Hippocampal formation (tissue), 2 donors: Measurements from ENCODE around the gene ZNF574.
"Not testable (repeated sequence)": the region's sequence is repeated elsewhere in the genome, so short reads cannot be mapped to it uniquely, and the experiment has no call there.

Experiments
- DNase-seq, 2 donors: peaks; one replicate each; lab custom pipeline; 2025; lab: John Stamatoyannopoulos, UW

Gene ZNF574

DNA sequence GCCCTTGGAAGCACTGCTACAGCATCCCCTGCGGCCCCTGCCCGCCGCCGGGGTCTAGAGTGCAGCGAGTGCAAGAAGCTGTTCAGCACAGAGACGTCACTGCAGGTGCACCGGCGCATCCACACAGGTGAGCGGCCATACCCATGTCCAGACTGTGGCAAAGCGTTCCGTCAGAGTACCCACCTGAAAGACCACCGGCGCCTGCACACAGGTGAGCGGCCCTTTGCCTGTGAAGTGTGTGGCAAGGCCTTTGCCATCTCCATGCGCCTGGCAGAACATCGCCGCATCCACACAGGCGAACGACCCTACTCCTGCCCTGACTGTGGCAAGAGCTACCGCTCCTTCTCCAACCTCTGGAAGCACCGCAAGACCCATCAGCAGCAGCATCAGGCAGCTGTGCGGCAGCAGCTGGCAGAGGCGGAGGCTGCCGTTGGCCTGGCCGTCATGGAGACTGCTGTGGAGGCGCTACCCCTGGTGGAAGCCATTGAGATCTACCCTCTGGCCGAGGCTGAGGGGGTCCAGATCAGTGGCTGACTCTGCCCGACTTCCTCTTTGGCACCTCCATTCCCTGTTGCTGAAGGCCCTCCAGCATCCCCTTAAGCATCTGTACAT, 4.9 kb downstream of the ZNF574 start:
- DNase-seq = no peak

DNA sequence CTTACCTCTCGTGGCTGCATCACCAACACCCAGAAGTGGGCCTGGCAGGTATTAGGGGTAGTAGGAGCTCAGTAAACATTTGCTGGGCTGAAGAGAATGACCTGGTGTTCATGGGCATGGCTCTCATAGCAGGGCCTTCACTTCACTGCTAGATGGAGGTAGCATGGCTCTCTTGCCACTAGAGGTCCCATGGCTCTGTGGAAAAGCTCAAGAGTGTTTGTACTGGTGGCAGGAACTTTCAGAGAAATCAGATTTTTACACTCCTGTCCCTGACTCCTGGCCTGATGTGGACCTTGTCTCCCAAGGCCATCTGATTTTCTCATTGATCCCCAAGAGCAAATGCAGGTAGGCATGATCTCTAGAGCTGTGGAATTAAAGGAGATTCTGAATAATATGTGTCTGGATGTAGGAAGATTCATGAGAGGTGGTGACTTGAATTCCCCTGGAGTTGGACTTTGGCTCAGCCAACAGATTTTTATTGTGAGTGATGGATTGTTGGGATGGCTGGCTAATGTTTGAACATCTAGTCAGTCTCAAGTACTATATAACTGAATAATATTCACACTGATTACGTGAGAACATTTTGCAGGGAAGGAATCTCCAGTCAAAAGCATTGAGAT, 5.7 kb downstream of the ZNF574 start:
- no peak for DNase-seq

DNA sequence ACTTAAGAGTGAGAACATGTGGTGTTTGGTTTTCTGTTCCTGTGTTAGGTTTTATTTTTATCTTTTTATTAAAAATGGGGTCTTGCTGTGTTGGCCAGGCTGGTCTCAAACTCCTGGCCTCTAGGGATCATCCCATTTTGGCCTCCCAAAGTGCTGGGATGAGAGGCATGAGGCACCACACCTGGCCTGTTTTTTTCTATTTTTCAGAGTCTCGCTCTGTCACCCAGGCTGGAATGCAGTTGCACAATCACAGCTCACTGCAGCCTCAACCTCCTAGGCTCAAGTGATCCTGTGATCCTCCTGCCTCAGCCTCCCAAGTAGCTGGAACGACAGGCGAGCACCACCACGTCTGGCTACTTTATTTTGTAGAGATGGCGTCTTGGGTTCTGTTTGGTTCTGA, 7.6 kb downstream of the ZNF574 start:
- no peak for DNase-seq

DNA sequence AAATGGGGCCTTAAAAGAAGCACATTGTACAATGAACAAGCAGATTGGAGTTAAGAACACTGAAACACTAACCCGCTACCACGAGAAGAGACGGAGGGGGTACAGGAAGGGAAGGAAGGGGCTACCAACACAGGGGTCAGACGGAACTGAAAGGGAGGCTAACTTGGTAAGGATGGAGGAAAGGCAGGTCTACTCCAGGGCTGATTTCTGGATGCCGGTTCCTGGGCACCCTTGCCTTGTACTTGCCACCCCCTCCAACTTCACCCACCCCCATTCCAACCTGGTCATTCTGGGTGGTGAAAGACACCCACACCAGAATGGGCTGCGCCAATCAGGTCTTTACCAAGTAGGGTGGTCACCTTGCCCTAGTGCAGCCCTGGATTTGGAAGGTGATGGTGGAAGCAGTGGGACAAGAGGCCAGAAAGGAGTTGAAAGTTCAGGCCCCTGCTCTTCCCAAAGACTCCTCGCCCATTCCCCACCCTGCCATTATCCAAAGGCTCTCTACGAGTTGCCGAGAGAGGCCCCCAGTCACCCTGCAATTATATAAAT, 10.3 kb downstream of the ZNF574 start:
- DNase-seq = no peak

DNA sequence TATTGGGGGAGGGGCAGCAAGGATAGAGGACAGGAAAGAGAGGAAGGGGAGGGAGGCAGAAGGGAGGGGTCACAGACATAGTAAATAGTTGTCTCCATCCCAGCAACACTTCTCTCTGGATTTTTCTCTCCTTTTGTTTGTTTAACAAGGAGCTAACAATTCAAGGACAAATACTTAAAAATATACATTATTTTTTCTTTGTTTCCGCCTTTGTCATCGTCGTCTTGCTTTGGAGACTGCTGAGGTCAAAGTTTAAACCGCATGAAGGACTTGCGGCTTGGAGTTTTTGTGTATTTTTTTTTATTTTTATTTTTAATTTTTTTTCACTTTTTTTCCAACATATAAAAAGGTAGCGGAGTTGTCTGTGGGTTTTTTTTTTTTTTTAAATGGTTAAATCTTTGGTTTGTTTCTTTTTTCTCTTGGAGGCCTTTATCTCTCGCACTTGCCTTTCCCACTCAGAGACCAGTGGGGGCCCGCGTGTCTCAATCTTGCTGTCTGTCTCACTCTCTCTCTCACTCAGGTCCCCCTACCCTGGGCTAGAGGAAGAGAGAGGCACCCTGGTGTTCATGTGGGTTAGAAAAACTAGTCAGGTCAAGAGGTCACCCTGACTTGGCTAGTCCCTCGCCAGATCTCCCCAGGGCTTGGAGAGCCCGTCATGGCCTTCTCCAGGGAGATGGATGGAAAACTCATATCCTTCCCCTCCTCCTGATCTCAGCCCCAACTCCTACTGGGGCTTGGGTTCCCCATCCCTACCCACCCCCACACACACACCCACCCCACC, 11.0 kb downstream of the ZNF574 start:
- DNase-seq = no peak

DNA sequence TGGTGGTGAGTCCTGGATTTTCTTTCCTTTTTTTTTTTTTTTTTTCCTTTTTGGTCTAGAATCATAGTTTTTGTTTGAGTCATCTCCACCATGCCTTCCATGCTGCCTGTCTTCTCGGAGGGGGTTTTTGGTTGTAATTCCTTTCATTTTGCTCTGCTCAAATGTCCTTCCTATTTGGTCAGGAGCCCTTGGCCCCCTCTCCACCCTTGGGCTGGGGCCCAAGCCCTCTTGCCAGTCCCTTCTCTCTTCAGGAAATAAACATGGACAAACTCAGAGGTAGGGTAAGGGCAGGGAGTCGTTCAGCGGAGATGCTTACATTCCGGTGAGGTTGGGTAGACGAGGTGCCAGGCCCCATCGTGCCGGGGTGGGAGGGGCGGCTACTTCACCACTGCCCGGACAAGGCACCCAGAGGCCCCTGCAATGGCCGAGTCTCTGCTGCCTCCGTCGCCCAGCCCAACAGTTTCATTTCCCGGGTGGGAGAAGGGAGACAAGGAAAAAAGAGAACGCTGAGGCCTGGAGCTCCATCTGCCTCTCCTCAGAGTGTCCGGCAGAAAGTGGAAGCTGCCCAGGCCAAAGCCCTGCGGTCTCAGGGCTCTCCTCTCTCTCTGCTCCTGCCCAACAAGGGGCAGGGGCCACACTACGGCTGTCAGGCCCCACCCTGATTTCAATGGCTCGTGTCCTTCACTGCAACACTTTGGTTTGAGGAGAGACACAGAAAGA, 12.7 kb downstream of the ZNF574 start:
- no peak for DNase-seq

DNA sequence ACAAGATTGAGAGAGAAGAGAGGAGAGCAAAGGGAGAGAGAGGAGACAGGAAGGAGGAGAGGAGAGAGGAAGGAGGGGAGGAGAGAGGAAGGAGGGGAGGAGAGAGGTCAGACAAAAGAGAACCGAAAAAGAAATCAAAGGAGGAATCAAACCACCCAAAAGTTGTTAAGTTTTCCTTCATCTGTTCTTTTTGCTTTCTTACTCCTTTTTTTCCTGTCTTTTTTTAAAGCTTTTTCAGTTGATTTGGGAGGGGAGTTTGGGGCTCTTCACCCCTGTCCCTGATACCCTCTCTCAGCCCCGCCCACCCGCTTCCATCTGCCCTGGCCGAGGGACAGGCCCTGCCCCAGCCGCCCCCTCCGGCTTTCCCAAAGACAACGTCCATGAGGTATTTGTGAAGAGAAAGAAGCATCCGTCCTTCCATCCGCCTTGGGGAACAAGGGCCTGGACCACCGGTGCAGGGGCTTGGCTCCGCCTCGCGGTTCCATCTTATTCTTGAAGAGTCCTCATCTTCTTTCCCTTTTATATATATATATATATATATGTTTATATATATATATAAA, 13.3 kb downstream of the ZNF574 start:
- DNase-seq = no peak

DNA sequence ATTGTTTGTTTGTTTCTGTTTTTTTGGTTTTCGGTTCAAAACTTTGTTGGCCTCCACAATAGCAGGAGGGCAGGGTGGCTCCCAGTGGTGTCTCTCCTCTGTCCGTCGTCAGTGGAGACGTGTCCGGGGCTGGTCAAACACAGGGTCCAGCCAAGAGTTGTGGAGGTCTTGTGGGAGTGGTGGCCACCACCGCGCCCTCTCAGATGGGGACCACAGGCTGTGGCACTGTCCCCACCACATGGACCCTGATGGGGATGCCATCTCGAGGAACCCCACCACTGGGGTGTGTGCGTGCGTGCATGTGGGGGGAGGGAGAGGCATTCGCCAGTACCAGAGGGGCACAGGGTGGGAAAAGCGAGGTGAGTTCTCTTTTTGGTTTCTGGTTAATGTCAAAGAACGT, 13.8 kb downstream of the ZNF574 start:
- no peak for DNase-seq

DNA sequence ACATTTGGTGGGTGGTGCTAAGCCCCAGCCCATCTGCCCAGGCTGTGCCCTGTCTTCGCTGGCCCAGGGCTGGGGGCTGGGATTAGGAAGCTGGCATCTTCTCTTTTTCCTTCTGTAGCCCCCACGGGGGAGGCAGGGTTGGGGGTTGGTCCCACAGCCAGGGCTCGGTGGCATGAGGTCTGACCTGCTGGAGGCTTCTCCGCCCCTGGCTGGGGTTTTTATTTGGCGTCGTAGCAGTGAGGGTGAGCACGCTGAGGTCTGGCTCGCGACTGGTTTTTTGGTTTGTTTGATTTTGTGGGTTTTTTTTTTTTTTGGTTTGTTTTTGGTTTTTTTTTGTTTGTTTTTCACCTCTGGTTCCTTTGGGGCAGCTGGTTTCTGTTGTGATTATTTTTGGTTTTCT, 14.7 kb downstream of the ZNF574 start:
- no peak for DNase-seq

DNA sequence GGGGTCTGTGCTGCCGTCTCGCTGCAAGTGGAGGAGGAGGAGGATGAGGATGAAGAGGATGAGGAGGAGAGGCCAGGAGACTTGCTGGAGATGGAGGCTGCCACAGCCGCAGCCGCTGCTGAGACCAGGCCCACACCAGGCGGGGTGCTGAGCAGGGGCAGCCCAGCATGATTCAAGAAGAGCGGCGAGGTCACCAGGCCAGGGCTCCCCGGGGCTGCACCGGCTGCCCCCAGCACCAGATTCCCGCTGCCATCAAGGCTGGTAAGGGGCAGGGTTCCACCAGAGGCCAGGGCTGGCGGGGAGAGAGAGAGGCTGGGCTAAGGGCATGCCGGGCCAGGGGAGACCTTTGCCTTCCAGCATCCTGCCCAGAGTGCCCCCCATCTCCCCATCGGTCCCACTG, 15.3 kb downstream of the ZNF574 start:
- DNase-seq = no peak

DNA sequence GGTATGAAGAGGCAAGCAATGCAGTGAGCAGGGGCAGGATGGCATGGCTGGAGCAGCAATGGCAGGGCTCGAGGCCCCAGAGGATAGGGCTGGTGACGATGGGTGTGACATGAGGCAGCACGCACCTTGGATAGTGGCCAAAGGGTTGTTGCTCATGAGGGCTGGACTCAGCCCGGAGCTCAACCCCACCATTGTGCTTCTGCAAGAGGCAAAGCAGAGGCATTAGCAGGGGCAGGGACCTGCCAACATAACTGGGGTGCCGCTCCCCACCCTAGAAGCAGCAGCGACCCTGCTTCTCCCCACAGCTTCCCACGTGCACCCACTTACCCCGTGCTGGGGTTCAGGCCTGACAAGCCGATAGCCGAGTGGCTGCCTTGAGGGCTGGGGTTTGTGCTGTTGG, 15.8 kb downstream of the ZNF574 start:
- no peak for DNase-seq

DNA sequence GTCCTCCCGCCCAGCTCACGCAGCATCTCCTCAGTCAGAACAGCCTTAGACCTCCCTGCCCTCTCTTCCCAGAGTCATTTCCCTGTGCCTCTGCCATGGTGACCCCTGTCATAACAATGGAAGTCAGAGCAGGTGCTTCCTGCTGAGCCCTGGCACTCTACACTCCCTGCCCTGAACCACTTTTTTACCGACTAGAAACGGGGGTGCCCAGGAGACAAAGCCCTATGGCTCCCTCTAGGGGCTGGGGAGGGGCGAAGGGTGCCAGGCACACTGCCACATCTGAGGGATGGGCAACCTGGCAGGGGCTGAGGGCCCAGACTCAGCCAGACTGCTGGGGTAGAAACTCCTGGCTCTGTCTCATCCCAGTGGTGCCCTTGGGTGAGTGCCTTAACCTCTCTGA, 16.4 kb downstream of the ZNF574 start:
- no peak for DNase-seq

DNA sequence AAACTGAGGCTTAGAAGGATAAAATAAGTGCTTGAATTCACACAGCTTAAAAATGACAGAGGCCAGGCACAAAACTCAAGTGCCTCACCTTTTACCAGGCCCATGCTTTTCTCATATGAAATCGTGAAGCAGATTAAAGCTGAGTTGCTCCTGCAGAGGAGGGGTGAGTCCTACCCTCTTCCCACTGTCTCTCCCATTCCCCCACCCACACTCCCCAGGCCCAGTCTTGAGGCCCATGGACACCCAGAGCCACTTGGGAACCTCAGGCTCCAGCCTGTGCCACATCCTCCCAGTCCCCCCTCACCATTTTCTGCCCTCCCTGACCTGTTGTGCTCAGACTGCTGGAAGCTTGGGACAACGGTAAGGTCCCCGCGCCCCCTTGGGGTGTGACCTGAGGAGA, 17.5 kb downstream of the ZNF574 start:
- no peak for DNase-seq

DNA sequence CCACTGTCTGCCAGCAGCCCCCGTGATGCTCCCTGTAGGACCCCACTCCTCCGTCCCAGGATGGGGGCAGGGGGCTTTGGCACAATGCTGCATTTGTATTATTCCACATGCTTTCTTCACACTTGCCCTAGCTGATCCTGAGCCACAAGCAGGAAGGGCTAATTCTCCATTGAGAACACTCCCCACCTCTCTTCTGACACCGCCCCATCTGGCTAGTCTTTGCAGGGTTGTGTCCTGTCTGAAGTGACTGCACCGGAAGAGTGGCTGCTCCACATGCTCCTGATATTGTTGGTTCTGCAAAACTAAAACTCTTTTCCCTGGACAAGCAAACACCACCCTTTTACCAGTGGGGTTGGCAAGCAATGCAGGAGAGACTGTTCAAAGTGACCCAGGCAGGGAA, 18.0 kb downstream of the ZNF574 start:
- DNase-seq = no peak

DNA sequence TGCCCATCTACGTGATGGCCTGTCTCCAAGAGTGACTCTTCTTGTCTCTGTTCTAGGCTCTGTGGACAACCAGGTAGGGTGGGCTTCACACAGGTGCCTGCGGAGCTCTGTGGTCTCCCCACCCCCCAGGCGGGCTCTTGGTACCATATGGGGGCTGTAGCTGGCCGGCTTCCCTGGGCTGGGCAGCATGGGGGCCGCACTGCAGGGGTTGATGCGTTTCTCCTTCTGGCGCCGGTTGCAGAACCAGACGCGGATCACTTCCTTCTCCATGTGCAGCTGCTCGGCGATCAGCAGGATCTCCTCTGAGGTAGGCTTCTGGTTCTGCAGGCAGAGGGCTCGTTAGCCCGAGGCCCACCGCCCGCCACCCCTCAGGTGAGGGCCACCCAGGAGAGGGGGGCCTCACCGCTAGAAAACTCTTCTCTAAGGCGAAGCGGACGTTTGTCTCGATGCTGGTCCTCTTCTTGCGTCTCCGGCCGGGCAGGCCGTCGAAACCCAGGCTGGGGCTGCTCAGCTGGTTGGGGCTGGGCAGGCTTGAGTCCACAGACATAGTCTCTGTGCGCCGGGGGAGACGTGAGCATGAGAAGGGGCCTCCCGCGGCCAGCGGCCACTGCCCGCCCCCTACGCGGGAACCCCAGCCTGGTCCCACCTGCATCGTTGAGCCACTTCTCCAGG, 19.3 kb downstream of the ZNF574 start:
- no peak for DNase-seq

DNA sequence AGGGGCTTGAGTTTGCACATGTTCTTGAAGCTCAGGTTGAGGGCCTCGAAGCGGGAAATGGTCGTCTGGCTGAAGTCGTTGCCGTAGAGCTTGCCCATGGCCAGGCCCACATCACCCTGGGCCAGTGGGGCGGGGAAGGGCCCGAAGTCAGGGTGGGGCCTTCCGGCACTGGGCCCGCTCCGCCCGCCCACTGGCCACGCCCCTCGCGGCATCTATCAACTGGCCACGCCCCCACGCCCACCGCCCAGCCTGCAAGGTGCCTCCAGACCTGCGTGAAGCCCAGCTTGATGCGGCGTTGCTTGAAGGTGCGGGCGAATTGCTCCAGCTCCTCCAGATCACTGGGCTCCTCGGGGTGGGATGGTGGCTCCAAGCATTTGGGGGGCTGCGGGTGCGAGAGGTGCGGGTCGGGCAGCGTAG, 19.9 kb downstream of the ZNF574 start:
- DNase-seq = no peak

DNA sequence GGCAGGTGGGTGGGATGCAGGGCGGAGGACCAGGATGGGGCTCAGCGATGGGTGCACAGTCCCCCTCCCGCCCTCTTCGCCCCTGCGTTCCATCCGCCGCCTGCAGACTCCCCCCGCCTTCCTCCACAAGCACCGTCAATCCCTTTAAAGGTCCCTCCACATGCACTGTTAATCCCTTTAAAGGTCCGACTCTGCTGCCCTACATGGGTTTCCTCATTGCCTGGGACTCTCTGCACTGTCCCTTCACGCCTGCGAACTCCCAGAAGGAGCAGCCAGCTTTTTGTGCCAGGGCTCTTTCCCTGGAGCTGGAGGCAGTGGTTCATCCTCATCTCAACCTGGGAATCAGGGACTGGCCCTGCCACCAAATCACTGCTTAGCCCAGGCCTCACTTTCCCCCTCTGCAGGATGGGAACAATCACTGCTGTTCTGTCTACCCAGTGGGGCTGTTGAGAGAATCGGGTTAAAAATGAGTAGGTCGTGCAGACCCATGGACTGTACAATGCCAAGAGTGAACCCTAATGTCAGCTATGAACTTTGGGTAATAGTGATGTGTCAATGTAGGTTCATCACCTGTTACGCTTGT, 20.4 kb downstream of the ZNF574 start:
- no peak for DNase-seq

DNA sequence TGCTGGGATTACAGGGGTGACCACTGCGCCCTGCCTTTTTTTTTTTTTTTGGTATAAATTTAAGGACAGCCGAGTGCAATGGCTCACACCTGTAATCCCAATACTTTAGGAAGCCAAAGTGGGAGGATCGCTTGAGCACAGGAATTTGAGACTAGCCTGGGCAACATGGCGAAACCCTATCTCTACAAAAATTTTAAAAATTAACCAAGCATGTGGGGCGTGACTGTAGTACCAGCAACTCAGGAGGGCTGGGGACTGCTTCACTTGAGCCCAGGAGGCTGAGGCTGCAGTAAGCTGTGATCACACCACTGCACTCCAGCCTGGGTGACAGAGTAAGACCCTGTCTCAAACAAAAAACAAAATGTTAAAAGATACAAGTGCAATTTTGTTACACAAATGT, 21.5 kb downstream of the ZNF574 start:
- no peak for DNase-seq

DNA sequence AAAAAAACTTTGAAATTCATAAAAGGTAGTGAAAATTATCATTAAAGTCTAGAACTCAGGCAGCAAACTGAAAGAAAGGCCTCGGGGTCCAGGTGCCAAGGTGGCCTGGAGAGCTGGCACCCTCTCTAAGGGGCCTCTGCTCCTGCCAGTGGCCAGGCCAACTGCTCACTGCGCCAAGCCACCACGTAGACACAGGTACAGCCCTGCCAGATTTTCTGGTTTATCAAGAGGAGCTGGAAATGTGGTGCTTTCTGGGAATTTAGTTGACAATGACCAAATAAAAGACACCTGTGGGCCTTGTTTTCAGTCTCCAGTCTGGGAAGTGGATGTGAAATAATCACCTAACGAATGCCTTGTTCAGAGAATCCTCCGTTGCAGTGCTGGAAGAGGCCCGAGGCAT, 22.8 kb downstream of the ZNF574 start:
- DNase-seq = no peak

DNA sequence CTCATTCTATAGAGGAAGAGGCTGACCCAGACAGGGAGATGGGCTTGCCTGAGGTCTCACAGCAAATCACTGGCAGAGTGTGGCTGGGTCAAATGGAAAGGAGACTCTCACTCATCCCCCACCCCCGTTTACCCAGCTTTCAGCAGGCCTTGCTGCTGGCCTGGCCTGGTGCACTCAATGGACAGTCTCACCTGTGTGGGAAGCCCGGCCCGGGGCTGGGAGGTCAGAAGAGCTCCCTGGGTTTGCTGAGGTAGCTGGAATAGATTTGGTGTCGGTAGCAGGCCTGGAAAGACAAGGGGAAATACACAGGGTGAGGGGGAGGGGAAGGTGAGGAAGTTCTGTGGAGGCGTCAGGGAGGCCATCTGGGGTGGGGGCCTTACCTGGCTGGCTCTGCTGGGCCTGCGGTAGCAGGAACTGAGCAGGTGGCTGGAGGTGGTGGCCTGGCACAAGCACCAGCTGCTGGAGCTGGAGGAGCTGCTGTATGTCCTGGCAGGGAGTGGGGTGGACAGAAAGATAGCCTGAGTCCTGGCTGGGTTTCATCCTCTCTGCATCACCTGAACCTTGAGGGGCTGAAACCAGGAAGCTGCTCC, 23.5 kb downstream of the ZNF574 start:
- no peak for DNase-seq

DNA sequence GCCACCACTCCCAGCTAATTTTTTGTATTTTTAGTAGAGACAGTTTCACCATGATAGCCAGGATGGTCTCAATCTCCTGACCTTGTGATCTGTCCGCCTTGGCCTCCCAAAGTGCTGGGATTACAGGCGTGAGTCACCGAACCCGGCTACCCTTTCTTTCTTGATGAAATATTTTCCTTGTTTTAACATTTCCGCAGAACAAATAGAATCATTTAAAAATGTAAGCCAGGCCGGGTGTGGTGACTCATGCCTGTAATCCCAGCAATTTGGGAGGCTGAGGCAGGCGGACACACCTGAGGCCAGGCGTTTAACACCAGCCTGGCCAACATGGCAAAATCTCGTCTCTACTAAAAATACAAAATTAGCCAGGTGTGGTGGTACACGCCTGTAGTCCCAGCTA, 24.3 kb downstream of the ZNF574 start:
- DNase-seq = not testable (repeated sequence)
